Thyroid gland (tissue), 4 donors: Measurements from ENCODE around the gene PLA2G4A. TPM values are rescaled to one million over a fixed set of nuclear protein-coding genes. Genes with fewer than 3 reads are reported as not detected.

Source experiments
- DNase-seq, 2 donors: peaks; one replicate each; pipeline ENCODE4 v3.0.0-alpha.2; 2019
- H3K27ac ChIP-seq, 3 donors: fragments of 200-600 bp; sonication (generic); 1 replicate in 2 of 3; 2 replicates in 1 of 3; pipeline ENCODE4 v1.5.1; 2016 to 2019; ENCODE audit warnings: mild to moderate bottlenecking in 1 of 3, moderate library complexity in 1 of 3
- H3K27me3 ChIP-seq: fragments of 200-600 bp; sonication (generic); one replicate; pipeline ENCODE4 v1.5.1; 2019
- H3K36me3 ChIP-seq, 2 donors: fragments of 200-600 bp; sonication (generic); one replicate each; pipeline ENCODE4 v1.5.1; 2016 to 2019
- H3K4me1 ChIP-seq, 2 donors: fragments of 200-600 bp; sonication (generic); one replicate each; pipeline ENCODE4 v1.5.1; 2017 to 2019
- H3K4me3 ChIP-seq, 3 donors: fragments of 200-600 bp; sonication (generic); replicated peaks in 1 of 3; 1 replicate in 2 of 3; 2 replicates in 1 of 3; pipeline ENCODE4 v1.5.1; 2016; ENCODE audit warnings: mild to moderate bottlenecking in 1 of 3
- H3K9me3 ChIP-seq: fragments of 200-600 bp; sonication (generic); one replicate; pipeline ENCODE4 v1.5.1; 2017
- POLR2A ChIP-seq, 2 donors: fragments of 450-650 bp; IDR thresholded peaks; one replicate each; pipeline ENCODE4 v1.6.1; 2017; ENCODE audit warnings: antibody characterized with exemption in 2 of 2, mild to moderate bottlenecking in 2 of 2, moderate library complexity in 1 of 2
- WGBS, 2 donors: methylation state at CpG; one replicate each; pipeline ENCODE4 v1.1.5; 2017; 5-methylcytosine and 5-hydroxymethylcytosine counted together
- intact Hi-C: fragments of 100-400 bp; cut with DNase I; formaldehyde crosslinking; loops from one replicate; pipeline ENCODE4 v1.15.1; 2023
- total RNA-seq, 4 donors: library from RNA; depleted of rRNA; stranded (reverse); fragments of >200 nt; gene quantifications; one replicate each; pipeline ENCODE4 v1.2.3, GENCODE V29; 2016
- TF ChIP-seq, protein P1 (sequence below), 6 experiments: fragments of 200-600 bp in 3 of 6; fragments of 450-650 bp in 3 of 6; sonication (generic) in 3 of 6; IDR thresholded peaks; one replicate each; pipeline ENCODE4 v1.5.1; 2016 to 2019; ENCODE audit warnings: antibody characterized with exemption in 6 of 6, mild to moderate bottlenecking in 2 of 6, inconsistent platforms in 1 of 6, moderate library complexity in 1 of 6

Gene PLA2G4A
- total RNA-seq, 4 donors from 2014 or later: 3.4 to 6.4 (median 5.2) TPM

DNA sequence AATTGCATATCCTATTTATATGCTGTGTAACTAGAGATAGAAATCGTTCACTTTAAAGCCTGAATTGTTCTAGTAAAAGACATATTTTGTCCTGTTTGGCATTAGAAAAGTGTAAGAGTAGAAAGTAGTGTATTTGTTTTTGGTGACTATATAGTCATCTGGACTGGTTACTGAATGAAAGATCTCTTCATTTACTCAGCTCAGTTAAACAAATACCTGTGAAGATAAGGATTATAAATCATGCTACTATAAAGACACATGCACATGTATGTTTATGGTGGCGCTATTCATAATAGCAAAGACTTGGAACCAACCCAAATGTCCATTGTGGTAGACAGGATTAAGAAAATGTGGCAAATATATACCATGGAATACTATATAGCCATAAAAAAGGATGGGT lies 125.1 kb downstream of the PLA2G4A start:
- Histone ChIP-seq H3K9me3 (no peaks in the 10 kb centered on the region), H3K36me3 (no peaks in the 10 kb centered on the region), H3K27ac (no peak overlapping the region), H3K4me1 (no peaks in the 10 kb centered on the region), H3K27me3 (no peaks in the 10 kb centered on the region), H3K4me3 (no peak overlapping the region)
- no peak for DNase-seq
- TF ChIP-seq, protein P1, sequence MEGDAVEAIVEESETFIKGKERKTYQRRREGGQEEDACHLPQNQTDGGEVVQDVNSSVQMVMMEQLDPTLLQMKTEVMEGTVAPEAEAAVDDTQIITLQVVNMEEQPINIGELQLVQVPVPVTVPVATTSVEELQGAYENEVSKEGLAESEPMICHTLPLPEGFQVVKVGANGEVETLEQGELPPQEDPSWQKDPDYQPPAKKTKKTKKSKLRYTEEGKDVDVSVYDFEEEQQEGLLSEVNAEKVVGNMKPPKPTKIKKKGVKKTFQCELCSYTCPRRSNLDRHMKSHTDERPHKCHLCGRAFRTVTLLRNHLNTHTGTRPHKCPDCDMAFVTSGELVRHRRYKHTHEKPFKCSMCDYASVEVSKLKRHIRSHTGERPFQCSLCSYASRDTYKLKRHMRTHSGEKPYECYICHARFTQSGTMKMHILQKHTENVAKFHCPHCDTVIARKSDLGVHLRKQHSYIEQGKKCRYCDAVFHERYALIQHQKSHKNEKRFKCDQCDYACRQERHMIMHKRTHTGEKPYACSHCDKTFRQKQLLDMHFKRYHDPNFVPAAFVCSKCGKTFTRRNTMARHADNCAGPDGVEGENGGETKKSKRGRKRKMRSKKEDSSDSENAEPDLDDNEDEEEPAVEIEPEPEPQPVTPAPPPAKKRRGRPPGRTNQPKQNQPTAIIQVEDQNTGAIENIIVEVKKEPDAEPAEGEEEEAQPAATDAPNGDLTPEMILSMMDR (IDR thresholded peaks at IDR 0.05): no peak
- TF ChIP-seq POLR2A (IDR thresholded peaks at IDR 0.05): no peak
- WGBS, 2 donors: 78 to 84% methylated on average over 2 of the region's 2 CpGs
- intact Hi-C loops: no loop called here

DNA sequence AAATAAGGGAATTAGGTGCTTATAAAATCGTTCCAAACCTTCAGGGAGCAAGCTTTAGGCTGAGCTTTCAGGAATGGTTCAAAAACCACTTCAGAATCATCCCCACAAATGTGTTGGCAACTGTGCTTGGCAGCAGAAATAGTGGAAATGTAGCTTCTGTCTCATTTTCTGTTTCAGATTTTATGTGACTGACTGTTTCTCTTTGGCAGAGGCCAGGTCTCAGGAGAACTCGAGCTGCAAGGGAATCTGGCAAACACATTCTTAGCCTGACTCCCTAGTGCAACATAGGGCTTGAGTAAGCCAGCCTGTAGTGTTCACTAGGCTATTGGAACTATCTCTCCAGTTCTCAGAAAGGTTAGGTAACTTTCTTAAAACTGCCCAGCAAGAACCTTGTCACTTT lies 128.6 kb downstream of the PLA2G4A start:
- H3K36me3 ChIP-seq: no peaks in the 10 kb centered on the region
- TF ChIP-seq, protein P1 (IDR thresholded peaks at IDR 0.05): no peak
- no peak for TF ChIP-seq POLR2A (IDR thresholded peaks at IDR 0.05)
- no peak overlapping the region for H3K27ac ChIP-seq
- no peaks in the 10 kb centered on the region for H3K27me3 ChIP-seq
- H3K9me3 ChIP-seq: no peaks in the 10 kb centered on the region
- H3K4me3 ChIP-seq: no peak overlapping the region
- 30 to 66% methylated on average over 2 of the region's 2 CpGs for WGBS, 2 donors
- no peak for DNase-seq
- intact Hi-C loops: no loop called here
- no peaks in the 10 kb centered on the region for H3K4me1 ChIP-seq

DNA sequence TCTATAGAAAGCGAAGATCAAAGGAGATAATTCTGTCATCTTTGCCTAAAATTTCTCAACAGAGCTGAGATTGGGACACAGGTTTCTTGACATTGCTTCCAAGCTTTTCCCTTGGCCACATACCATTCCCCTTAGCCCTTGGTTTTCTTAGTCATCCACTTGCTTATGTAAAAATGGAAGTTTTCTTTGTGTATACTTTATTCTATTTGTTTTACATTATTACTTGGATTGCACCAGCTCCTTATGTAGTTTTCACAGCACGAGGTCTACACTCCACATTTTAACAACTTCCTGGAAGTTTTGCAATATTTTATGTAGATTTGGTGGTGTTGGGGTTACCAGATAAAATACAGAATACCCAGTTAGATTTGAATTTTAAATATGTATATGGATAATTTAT lies 129.8 kb downstream of the PLA2G4A start:
- intact Hi-C loops: no loop called here
- no peak overlapping the region for H3K4me3 ChIP-seq
- WGBS, 2 donors: 71 to 85% methylated on average over 2 of the region's 2 CpGs
- no peaks in the 10 kb centered on the region for H3K27me3 ChIP-seq
- H3K36me3 ChIP-seq: no peaks in the 10 kb centered on the region
- no peak overlapping the region for H3K27ac ChIP-seq
- DNase-seq: no peak
- H3K4me1 ChIP-seq: no peaks in the 10 kb centered on the region
- no peaks in the 10 kb centered on the region for H3K9me3 ChIP-seq
- TF ChIP-seq POLR2A (IDR thresholded peaks at IDR 0.05): no peak
- TF ChIP-seq, protein P1 (IDR thresholded peaks at IDR 0.05): no peak

DNA sequence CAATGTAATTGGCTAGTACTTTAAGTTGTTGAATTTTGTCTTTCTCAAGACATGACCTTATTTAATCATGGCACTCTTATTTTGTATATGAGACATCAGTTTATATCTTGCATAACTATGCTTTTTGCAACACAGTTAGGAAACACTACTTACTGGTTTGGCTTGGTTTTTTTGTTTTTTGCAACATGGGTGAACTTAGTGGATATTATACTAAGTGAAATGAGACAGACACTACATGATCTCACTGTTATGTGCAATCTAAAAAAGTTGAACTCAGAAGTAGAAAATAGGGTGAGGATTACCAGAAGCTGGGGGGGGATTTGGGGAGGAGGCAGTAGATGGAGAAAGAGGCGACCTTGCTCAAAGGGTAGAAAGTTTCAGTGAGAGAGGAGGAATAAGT lies 132.1 kb downstream of the PLA2G4A start:
- Histone ChIP-seq H3K4me3 (no peak overlapping the region), H3K4me1 (no peaks in the 10 kb centered on the region), H3K27ac (no peak overlapping the region), H3K9me3 (no peaks in the 10 kb centered on the region), H3K36me3 (no peaks in the 10 kb centered on the region), H3K27me3 (no peaks in the 10 kb centered on the region)
- intact Hi-C loops: no loop called here
- WGBS, 2 donors: 94 to 98% methylated on average over 1 of the region's 1 CpG
- TF ChIP-seq POLR2A (IDR thresholded peaks at IDR 0.05): no peak
- TF ChIP-seq, protein P1 (IDR thresholded peaks at IDR 0.05): no peak
- DNase-seq: no peak

DNA sequence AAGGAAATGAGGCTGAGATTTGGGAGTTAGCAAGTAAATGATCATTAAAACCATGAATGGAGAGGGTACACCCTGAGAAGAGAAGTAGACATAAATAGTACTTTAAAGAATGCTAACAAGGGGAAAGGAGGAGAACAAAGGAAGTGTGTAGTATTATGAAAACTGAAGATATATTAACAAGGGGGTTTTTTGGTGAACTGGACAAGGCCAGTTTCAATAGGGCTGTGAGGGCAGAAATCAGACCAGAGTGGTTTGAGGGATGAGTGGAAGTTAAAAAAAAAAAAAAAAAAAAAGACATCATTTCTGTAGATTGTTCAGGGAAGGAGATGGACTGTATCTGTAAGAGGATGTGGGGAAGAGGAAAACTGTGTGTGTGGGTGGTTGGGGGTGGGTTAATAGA lies 137.1 kb downstream of the PLA2G4A start:
- TF ChIP-seq, protein P1 (IDR thresholded peaks at IDR 0.05): no peak
- TF ChIP-seq POLR2A (IDR thresholded peaks at IDR 0.05): no peak
- Histone ChIP-seq H3K4me3 (no peak overlapping the region), H3K27me3 (no peaks in the 10 kb centered on the region), H3K9me3 (no peaks in the 10 kb centered on the region), H3K27ac (no peak overlapping the region), H3K36me3 (no peaks in the 10 kb centered on the region), H3K4me1 (no peaks in the 10 kb centered on the region)
- DNase-seq: no peak
- intact Hi-C loops: no loop called here
